Activated T-cell treated with anti-CD3 and anti-CD28 coated beads, Interleukin-2, amount 50 U/mL, for 4 hours (primary cell): ENCODE measurements around the gene RBBP9. TPM values are rescaled to one million over a fixed set of nuclear protein-coding genes. Genes with fewer than 3 reads are reported as not detected.
"Not testable (repeated sequence)": the region's sequence is repeated elsewhere in the genome, so short reads cannot be mapped to it uniquely, and the experiment has no call there.

ENCODE experiments used
- ATAC-seq, 2 donors: fragments of 200-7000 bp; cut with Tn5 transposase; one replicate each; pipeline ENCODE4 v1.10.0; 2021
- DNase-seq: peaks from one replicate; pipeline ENCODE4 v3.0.0-alpha.2; 2020
- H3K27me3 Mint-ChIP-seq: one replicate; pipeline ENCODE4 v1.8.0; 2021; ENCODE audit warnings: low read depth, mixed read lengths
- H3K36me3 Mint-ChIP-seq: one replicate; pipeline ENCODE4 v1.8.0; 2022; ENCODE audit warnings: mixed read lengths; ENCODE audit not compliant: insufficient read depth
- H3K4me1 Mint-ChIP-seq: one replicate; pipeline ENCODE4 v1.8.0; 2021; ENCODE audit warnings: low read depth, mixed read lengths
- H3K4me3 Mint-ChIP-seq: one replicate; pipeline ENCODE4 v1.8.0; 2021; ENCODE audit warnings: mild to moderate bottlenecking, moderate library complexity, mixed read lengths
- H3K9me3 Mint-ChIP-seq: one replicate; pipeline ENCODE4 v1.8.0; 2021; ENCODE audit warnings: mixed read lengths
- total RNA-seq, 3 donors: library from RNA; stranded (reverse); gene quantifications; one replicate each; pipeline ENCODE4 v1.2.1, GENCODE V29; 2021

Gene RBBP9
- 10 to 100 TPM; 11.1 to 15.1 (median 12.3) TPM for total RNA-seq

GRCh38 chr20:18496740-18497592 is at the start of gene RBBP9:
Gene RBBP9 (minus strand): TSS chr20:18497225. CDS start chr20:18497167, 58 bp downstream.
- DNase-seq, result peak; percentile 65
- H3K9me3 Mint-ChIP-seq, result no peaks in the 10 kb centered on the region
- peak within 1 kb of the TSS; percentile 92 for H3K4me3 Mint-ChIP-seq
- H3K27me3 Mint-ChIP-seq, result no peaks in the 10 kb centered on the region
- H3K36me3 Mint-ChIP-seq, result peaks cover 10% of the 10 kb centered on the region
- ATAC-seq, result peak; percentile 100
- peaks cover 13% of the 10 kb centered on the region for H3K4me1 Mint-ChIP-seq

GRCh38 chr20:18545566-18545965 is 48.5 kb upstream of the RBBP9 start:
- H3K4me3 Mint-ChIP-seq, result no peak overlapping the region
- H3K27me3 Mint-ChIP-seq, result no peaks in the 10 kb centered on the region
- H3K9me3 Mint-ChIP-seq, result no peaks in the 10 kb centered on the region

GRCh38 chr20:18543932-18544331 is 46.9 kb upstream of the RBBP9 start:
- no peaks in the 10 kb centered on the region for H3K9me3 Mint-ChIP-seq
- H3K36me3 Mint-ChIP-seq, result peaks cover 54% of the 10 kb centered on the region
- ATAC-seq, result no peak
- no peaks in the 10 kb centered on the region for H3K4me1 Mint-ChIP-seq
- no peaks in the 10 kb centered on the region for H3K27me3 Mint-ChIP-seq
- DNase-seq, result no peak
- H3K4me3 Mint-ChIP-seq, result no peak overlapping the region

More at GRCh38 chr20:18545566-18545965, 48.5 kb upstream of the RBBP9 start:
- DNase-seq (no peak), ATAC-seq (no peak)
- Mint-ChIP-seq H3K4me1 (no peaks in the 10 kb centered on the region), H3K36me3 (peaks cover 48% of the 10 kb centered on the region)

GRCh38 chr20:18543216-18543615 is 46.2 kb upstream of the RBBP9 start:
- Mint-ChIP-seq H3K36me3 (peaks cover 50% of the 10 kb centered on the region), H3K27me3 (no peaks in the 10 kb centered on the region), H3K4me1 (no peaks in the 10 kb centered on the region), H3K4me3 (no peak overlapping the region), H3K9me3 (no peaks in the 10 kb centered on the region)
- DNase-seq (no peak), ATAC-seq (no peak)

GRCh38 chr20:18541741-18542140 is 44.7 kb upstream of the RBBP9 start:
- ATAC-seq (no peak), DNase-seq (no peak)
- no peaks in the 10 kb centered on the region for H3K9me3 Mint-ChIP-seq
- H3K27me3 Mint-ChIP-seq, result no peaks in the 10 kb centered on the region
- H3K36me3 Mint-ChIP-seq, result peaks cover 55% of the 10 kb centered on the region
- H3K4me3 Mint-ChIP-seq, result no peak overlapping the region
- H3K4me1 Mint-ChIP-seq, result no peaks in the 10 kb centered on the region

GRCh38 chr20:18537651-18538050 is 40.6 kb upstream of the RBBP9 start:
- Mint-ChIP-seq H3K4me3 (no peak overlapping the region), H3K4me1 (no peaks in the 10 kb centered on the region), H3K27me3 (no peaks in the 10 kb centered on the region), H3K36me3 (peaks cover 45% of the 10 kb centered on the region), H3K9me3 (no peaks in the 10 kb centered on the region)
- no peak for ATAC-seq
- no peak for DNase-seq

GRCh38 chr20:18533978-18534644 is 37.1 kb upstream of the RBBP9 start:
- Mint-ChIP-seq H3K36me3 (peaks cover 54% of the 10 kb centered on the region), H3K4me3 (no peak overlapping the region), H3K4me1 (no peaks in the 10 kb centered on the region), H3K9me3 (no peaks in the 10 kb centered on the region), H3K27me3 (no peaks in the 10 kb centered on the region)
- DNase-seq (no peak), ATAC-seq (no peak)

- DNase-seq (no peak), ATAC-seq (no peak)
- Mint-ChIP-seq H3K4me3 (no peak overlapping the region), H3K36me3 (peaks cover 60% of the 10 kb centered on the region), H3K9me3 (no peaks in the 10 kb centered on the region), H3K4me1 (no peaks in the 10 kb centered on the region), H3K27me3 (no peaks in the 10 kb centered on the region)
Measured at GRCh38 chr20:18533491-18533890, 36.5 kb upstream of the RBBP9 start.

GRCh38 chr20:18532626-18533025 is 35.6 kb upstream of the RBBP9 start:
- DNase-seq (no peak), ATAC-seq (no peak)
- no peaks in the 10 kb centered on the region for H3K4me1 Mint-ChIP-seq
- no peak overlapping the region for H3K4me3 Mint-ChIP-seq
- peaks cover 62% of the 10 kb centered on the region for H3K36me3 Mint-ChIP-seq
- H3K9me3 Mint-ChIP-seq, result no peaks in the 10 kb centered on the region
- no peaks in the 10 kb centered on the region for H3K27me3 Mint-ChIP-seq

- Mint-ChIP-seq H3K4me1 (no peaks in the 10 kb centered on the region), H3K9me3 (no peaks in the 10 kb centered on the region), H3K36me3 (peaks cover 62% of the 10 kb centered on the region), H3K4me3 (no peak overlapping the region), H3K27me3 (no peaks in the 10 kb centered on the region)
- ATAC-seq (no peak), DNase-seq (no peak)
Measured at GRCh38 chr20:18529041-18529440, 32.0 kb upstream of the RBBP9 start.

GRCh38 chr20:18527836-18528235 is 30.8 kb upstream of the RBBP9 start:
- ATAC-seq (no peak), DNase-seq (no peak)
- Mint-ChIP-seq H3K27me3 (no peaks in the 10 kb centered on the region), H3K4me3 (no peak overlapping the region), H3K9me3 (no peaks in the 10 kb centered on the region), H3K4me1 (no peaks in the 10 kb centered on the region), H3K36me3 (peaks cover 61% of the 10 kb centered on the region)

- Mint-ChIP-seq H3K4me1 (no peaks in the 10 kb centered on the region), H3K36me3 (peaks cover 57% of the 10 kb centered on the region), H3K9me3 (no peaks in the 10 kb centered on the region), H3K4me3 (no peak overlapping the region), H3K27me3 (no peaks in the 10 kb centered on the region)
- DNase-seq (no peak), ATAC-seq (no peak)
Measured at GRCh38 chr20:18527339-18527738, 30.3 kb upstream of the RBBP9 start.

GRCh38 chr20:18526761-18527160 is 29.7 kb upstream of the RBBP9 start:
- DNase-seq, H3K4me1 Mint-ChIP-seq, H3K4me3 Mint-ChIP-seq, ATAC-seq, H3K9me3 Mint-ChIP-seq, H3K27me3 Mint-ChIP-seq: not testable (repeated sequence)
- peaks cover 51% of the 10 kb centered on the region for H3K36me3 Mint-ChIP-seq

GRCh38 chr20:18524646-18525045 is 27.6 kb upstream of the RBBP9 start:
- ATAC-seq (no peak), DNase-seq (no peak)
- Mint-ChIP-seq H3K4me3 (no peak overlapping the region), H3K4me1 (no peaks in the 10 kb centered on the region), H3K36me3 (peaks cover 41% of the 10 kb centered on the region), H3K27me3 (no peaks in the 10 kb centered on the region), H3K9me3 (no peaks in the 10 kb centered on the region)

GRCh38 chr20:18523066-18523465 is 26.0 kb upstream of the RBBP9 start:
- Mint-ChIP-seq H3K9me3 (no peaks in the 10 kb centered on the region), H3K4me3 (no peak overlapping the region), H3K36me3 (peaks cover 26% of the 10 kb centered on the region), H3K27me3 (no peaks in the 10 kb centered on the region), H3K4me1 (no peaks in the 10 kb centered on the region)
- DNase-seq, result no peak
- no peak for ATAC-seq
